WTC11 (cell line): ENCODE results near the gene SETD1A. TPM values are rescaled to one million over a fixed set of nuclear protein-coding genes. Genes with fewer than 3 reads are reported as not detected.
A peak's percentile ranks its signal among the peaks of the same experiment; 100 is the strongest.

Experiments
- ATAC-seq: fragments of 200-7000 bp; cut with Tn5 transposase; 2 replicates; pipeline ENCODE4 v1.10.0; 2021; ENCODE audit warnings: mild to moderate bottlenecking, moderate library complexity
- CTCF ChIA-PET: fragments of 300-600 bp; sonication (Branson Sonifier 250); formaldehyde crosslinking; loops from one replicate; lab custom pipeline; 2021; ENCODE audit warnings: antibody characterized with exemption; lab: Charles Lee
- POLR2A ChIA-PET: fragments of 350-600 bp; sonication (Branson Sonifier 250); formaldehyde crosslinking; loops from one replicate; lab custom pipeline; 2021; ENCODE audit warnings: antibody characterized with exemption; lab: Charles Lee
- DNase-seq: peaks from one replicate; pipeline ENCODE4 v3.0.0; 2021; ENCODE audit warnings: low spot score
- H3K27ac Mint-ChIP-seq: 2 replicates; pipeline ENCODE4 v1.8.0; 2021; ENCODE audit warnings: mixed read lengths
- H3K27me3 Mint-ChIP-seq: 2 replicates; pipeline ENCODE4 v1.8.0; 2021; ENCODE audit warnings: low read depth, mild to moderate bottlenecking, moderate library complexity, mixed read lengths
- H3K36me3 Mint-ChIP-seq: 2 replicates; pipeline ENCODE4 v1.8.0; 2021; ENCODE audit warnings: mixed read lengths
- H3K4me1 Mint-ChIP-seq: 2 replicates; pipeline ENCODE4 v1.8.0; 2022; ENCODE audit warnings: mixed read lengths
- H3K4me3 Mint-ChIP-seq: 2 replicates; pipeline ENCODE4 v1.8.0; 2021; ENCODE audit warnings: mild to moderate bottlenecking, moderate library complexity, mixed read lengths
- H3K9me3 Mint-ChIP-seq: 2 replicates; pipeline ENCODE4 v1.8.0; 2021; ENCODE audit warnings: mixed read lengths
- ATF1 ChIP-seq: sonication (generic); formaldehyde crosslinking; IDR thresholded peaks from 2 replicates; pipeline ENCODE4 v1.8.1; 2023; ENCODE audit warnings: mild to moderate bottlenecking, moderate library complexity, missing genetic modification reagents
- EMX1 ChIP-seq: fragments of 250-450 bp; sonication (Bioruptor Pico); IDR thresholded peaks from 2 replicates; pipeline ENCODE4 v1.8.0; 2021; ENCODE audit warnings: mild to moderate bottlenecking
- KAT7 ChIP-seq: sonication (generic); formaldehyde crosslinking; IDR thresholded peaks from 2 replicates; pipeline ENCODE4 v1.8.1; 2023; ENCODE audit warnings: missing genetic modification reagents, mild to moderate bottlenecking, borderline replicate concordance
- MLX ChIP-seq: sonication (generic); formaldehyde crosslinking; IDR thresholded peaks from 2 replicates; pipeline ENCODE4 v1.8.1; 2023; ENCODE audit warnings: mild to moderate bottlenecking, missing genetic modification reagents, moderate library complexity
- NFYB ChIP-seq: sonication (generic); formaldehyde crosslinking; conservative IDR thresholded peaks from 2 replicates; pipeline ENCODE4 v1.8.0; 2022; ENCODE audit warnings: low read depth, missing genetic modification reagents
- OVOL2 ChIP-seq: fragments of 250-450 bp; sonication (Bioruptor Pico); IDR thresholded peaks from 2 replicates; pipeline ENCODE4 v1.9.0; 2021; ENCODE audit warnings: mild to moderate bottlenecking, borderline replicate concordance
- PRRX2 ChIP-seq: fragments of 250-450 bp; sonication (Bioruptor Pico); IDR thresholded peaks from 2 replicates; pipeline ENCODE4 v1.8.0; 2021; ENCODE audit warnings: mild to moderate bottlenecking
- SMAD3 ChIP-seq: sonication (generic); formaldehyde crosslinking; IDR thresholded peaks from 2 replicates; pipeline ENCODE4 v1.8.0; 2022; ENCODE audit warnings: missing genetic modification reagents, mild to moderate bottlenecking, borderline replicate concordance
- SOX15 ChIP-seq: fragments of 250-450 bp; sonication (Bioruptor Pico); IDR thresholded peaks from 2 replicates; pipeline ENCODE4 v1.9.0; 2021; ENCODE audit warnings: mild to moderate bottlenecking
- TCF7 ChIP-seq: sonication (generic); formaldehyde crosslinking; IDR thresholded peaks from 2 replicates; pipeline ENCODE4 v1.8.0; 2022; ENCODE audit warnings: mild to moderate bottlenecking, low read depth, missing genetic modification reagents, moderate library complexity
- TEAD1 ChIP-seq: sonication (generic); formaldehyde crosslinking; IDR thresholded peaks from 2 replicates; pipeline ENCODE4 v1.8.0; 2022; ENCODE audit warnings: mild to moderate bottlenecking, missing genetic modification reagents
- ZBTB43 ChIP-seq: sonication (generic); formaldehyde crosslinking; IDR thresholded peaks from 2 replicates; pipeline ENCODE4 v1.8.1; 2023; ENCODE audit warnings: mild to moderate bottlenecking, missing genetic modification reagents
- ZNF263 ChIP-seq: sonication (generic); formaldehyde crosslinking; IDR thresholded peaks from 2 replicates; pipeline ENCODE4 v1.8.1; 2022; ENCODE audit warnings: low read depth, mild to moderate bottlenecking, moderate library complexity, missing genetic modification reagents
- ZNF317 ChIP-seq: sonication (generic); formaldehyde crosslinking; IDR thresholded peaks from 2 replicates; pipeline ENCODE4 v1.8.1; 2023; ENCODE audit warnings: low read depth, mild to moderate bottlenecking, moderate library complexity, missing genetic modification reagents, borderline replicate concordance
- ZNF423 ChIP-seq: fragments of 250-450 bp; sonication (Bioruptor Pico); IDR thresholded peaks from 2 replicates; pipeline ENCODE4 v2.1.2; 2022; ENCODE audit warnings: mild to moderate bottlenecking, moderate library complexity
- ZNF512 ChIP-seq: sonication (generic); formaldehyde crosslinking; IDR thresholded peaks from 2 replicates; pipeline ENCODE4 v1.8.1; 2022; ENCODE audit warnings: missing genetic modification reagents, borderline replicate concordance
- total RNA-seq: library from RNA; stranded (reverse); gene quantifications from 3 replicates; pipeline ENCODE4 v1.2.3, GENCODE V29; 2021
- TF ChIP-seq, protein P1 (sequence below): sonication (generic); formaldehyde crosslinking; IDR thresholded peaks from 2 replicates; pipeline ENCODE4 v1.8.0; 2022; ENCODE audit warnings: mild to moderate bottlenecking, missing genetic modification reagents
- TF ChIP-seq, protein P2 (sequence below): fragments of 250-450 bp; sonication (Bioruptor Pico); IDR thresholded peaks from 2 replicates; pipeline ENCODE4 v1.8.0; 2021; ENCODE audit warnings: mild to moderate bottlenecking
- TF ChIP-seq, protein P3 (sequence below): sonication (generic); formaldehyde crosslinking; IDR thresholded peaks from 2 replicates; pipeline ENCODE4 v1.8.0; 2022; ENCODE audit warnings: mild to moderate bottlenecking, missing genetic modification reagents
- TF ChIP-seq, protein P4 (sequence below): sonication (generic); formaldehyde crosslinking; IDR thresholded peaks from 2 replicates; pipeline ENCODE4 v1.8.1; 2022; ENCODE audit warnings: mild to moderate bottlenecking, moderate library complexity, missing genetic modification reagents

Gene SETD1A
- total RNA-seq, 1 experiment from 2014 or later, result 31.1 TPM

DNA sequence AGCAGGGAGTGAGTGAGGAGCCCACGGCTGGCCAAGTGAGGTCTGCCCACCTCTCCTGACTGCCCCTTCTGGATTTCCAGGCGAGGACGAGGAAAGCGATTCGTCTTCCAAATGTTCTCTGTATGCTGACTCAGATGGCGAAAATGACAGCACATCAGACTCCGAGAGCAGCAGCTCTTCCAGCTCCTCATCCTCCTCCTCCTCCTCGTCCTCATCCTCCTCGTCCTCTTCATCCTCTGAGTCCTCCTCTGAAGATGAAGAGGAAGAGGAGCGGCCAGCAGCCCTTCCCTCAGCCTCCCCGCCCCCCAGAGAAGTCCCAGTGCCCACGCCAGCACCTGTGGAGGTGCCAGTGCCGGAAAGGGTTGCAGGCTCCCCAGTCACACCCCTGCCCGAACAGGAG is 13.7 kb downstream of the SETD1A start (continued):
- TF ChIP-seq, protein P1, sequence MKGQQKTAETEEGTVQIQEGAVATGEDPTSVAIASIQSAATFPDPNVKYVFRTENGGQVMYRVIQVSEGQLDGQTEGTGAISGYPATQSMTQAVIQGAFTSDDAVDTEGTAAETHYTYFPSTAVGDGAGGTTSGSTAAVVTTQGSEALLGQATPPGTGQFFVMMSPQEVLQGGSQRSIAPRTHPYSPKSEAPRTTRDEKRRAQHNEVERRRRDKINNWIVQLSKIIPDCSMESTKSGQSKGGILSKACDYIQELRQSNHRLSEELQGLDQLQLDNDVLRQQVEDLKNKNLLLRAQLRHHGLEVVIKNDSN (CRISPR knock-in tag), result no peak
- TF ChIP-seq, protein P2, sequence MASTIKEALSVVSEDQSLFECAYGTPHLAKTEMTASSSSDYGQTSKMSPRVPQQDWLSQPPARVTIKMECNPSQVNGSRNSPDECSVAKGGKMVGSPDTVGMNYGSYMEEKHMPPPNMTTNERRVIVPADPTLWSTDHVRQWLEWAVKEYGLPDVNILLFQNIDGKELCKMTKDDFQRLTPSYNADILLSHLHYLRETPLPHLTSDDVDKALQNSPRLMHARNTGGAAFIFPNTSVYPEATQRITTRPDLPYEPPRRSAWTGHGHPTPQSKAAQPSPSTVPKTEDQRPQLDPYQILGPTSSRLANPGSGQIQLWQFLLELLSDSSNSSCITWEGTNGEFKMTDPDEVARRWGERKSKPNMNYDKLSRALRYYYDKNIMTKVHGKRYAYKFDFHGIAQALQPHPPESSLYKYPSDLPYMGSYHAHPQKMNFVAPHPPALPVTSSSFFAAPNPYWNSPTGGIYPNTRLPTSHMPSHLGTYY (CRISPR knock-in tag), result no peak
- no peak for TF ChIP-seq PRRX2 (CRISPR knock-in tag)
- TF ChIP-seq, protein P3, sequence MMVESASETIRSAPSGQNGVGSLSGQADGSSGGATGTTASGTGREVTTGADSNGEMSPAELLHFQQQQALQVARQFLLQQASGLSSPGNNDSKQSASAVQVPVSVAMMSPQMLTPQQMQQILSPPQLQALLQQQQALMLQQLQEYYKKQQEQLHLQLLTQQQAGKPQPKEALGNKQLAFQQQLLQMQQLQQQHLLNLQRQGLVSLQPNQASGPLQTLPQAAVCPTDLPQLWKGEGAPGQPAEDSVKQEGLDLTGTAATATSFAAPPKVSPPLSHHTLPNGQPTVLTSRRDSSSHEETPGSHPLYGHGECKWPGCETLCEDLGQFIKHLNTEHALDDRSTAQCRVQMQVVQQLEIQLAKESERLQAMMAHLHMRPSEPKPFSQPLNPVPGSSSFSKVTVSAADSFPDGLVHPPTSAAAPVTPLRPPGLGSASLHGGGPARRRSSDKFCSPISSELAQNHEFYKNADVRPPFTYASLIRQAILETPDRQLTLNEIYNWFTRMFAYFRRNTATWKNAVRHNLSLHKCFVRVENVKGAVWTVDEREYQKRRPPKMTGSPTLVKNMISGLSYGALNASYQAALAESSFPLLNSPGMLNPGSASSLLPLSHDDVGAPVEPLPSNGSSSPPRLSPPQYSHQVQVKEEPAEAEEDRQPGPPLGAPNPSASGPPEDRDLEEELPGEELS (CRISPR knock-in tag), result no peak
- no peak for TF ChIP-seq EMX1 (CRISPR knock-in tag)

DNA sequence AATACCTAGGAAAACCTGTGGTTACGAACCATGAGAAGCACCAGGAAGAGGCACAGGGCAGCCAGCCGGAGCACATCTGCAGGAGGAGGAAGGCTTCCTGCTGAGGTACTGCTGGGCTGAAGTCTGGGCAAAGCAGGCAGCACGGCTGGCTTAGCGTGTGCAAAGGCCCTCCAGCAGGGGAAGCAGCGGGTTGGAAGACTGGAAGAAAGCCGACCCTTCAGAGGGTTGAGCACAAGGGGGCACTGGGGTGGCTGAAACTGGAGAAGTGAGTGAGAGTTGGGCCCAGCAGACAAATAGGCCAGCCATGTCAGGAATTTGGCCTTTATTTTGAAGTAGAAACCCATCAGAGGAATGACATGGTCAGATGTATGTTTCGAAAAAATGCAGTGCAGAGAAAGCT is 15.3 kb downstream of the SETD1A start:
- peak overlapping the region; percentile 62; the same call in 1 of the 2 replicates for H3K27ac Mint-ChIP-seq
- peaks cover 69% of the 10 kb centered on the region for H3K36me3 Mint-ChIP-seq
- no peaks in the 10 kb centered on the region for H3K9me3 Mint-ChIP-seq
- no peak overlapping the region for H3K4me3 Mint-ChIP-seq
- ChIA-PET POLR2A (no interaction called here), CTCF (no interaction called here)
- ATAC-seq, result peak; percentile 68
- H3K27me3 Mint-ChIP-seq, result peaks cover 2% of the 10 kb centered on the region; the same call in 1 of the 2 replicates
- no peaks in the 10 kb centered on the region for H3K4me1 Mint-ChIP-seq
- TF ChIP-seq ZBTB43 (no peak), TCF7 (CRISPR knock-in tag) (no peak), ZNF423 (CRISPR knock-in tag) (no peak), SOX15 (CRISPR knock-in tag) (no peak), SMAD3 (CRISPR knock-in tag) (no peak), ZNF317 (CRISPR knock-in tag) (no peak), ATF1 (no peak)
- TF ChIP-seq, protein P4, sequence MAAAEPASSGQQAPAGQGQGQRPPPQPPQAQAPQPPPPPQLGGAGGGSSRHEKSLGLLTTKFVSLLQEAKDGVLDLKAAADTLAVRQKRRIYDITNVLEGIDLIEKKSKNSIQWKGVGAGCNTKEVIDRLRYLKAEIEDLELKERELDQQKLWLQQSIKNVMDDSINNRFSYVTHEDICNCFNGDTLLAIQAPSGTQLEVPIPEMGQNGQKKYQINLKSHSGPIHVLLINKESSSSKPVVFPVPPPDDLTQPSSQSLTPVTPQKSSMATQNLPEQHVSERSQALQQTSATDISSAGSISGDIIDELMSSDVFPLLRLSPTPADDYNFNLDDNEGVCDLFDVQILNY (CRISPR knock-in tag), result no peak
- TF ChIP-seq, protein P2 (CRISPR knock-in tag), result no peak
- TF ChIP-seq, all 79 proteins: peak for 0
- DNase-seq, result no peak

- H3K27me3 Mint-ChIP-seq, result peaks cover 2% of the 10 kb centered on the region; the same call in 1 of the 2 replicates
- H3K27ac Mint-ChIP-seq, result no peak overlapping the region
- no peak overlapping the region for H3K4me3 Mint-ChIP-seq
- H3K36me3 Mint-ChIP-seq, result peaks cover 65% of the 10 kb centered on the region
- DNase-seq (no peak), ATAC-seq (no peak)
- ChIA-PET POLR2A (interaction anchor here (0.6 kb wide), 1 partner anchor 895 kb away, joined by 4 read pairs; no protein-coding TSS in a partner anchor), CTCF (no interaction called here)
- H3K4me1 Mint-ChIP-seq, result no peaks in the 10 kb centered on the region
- H3K9me3 Mint-ChIP-seq, result no peaks in the 10 kb centered on the region
- no peak for TF ChIP-seq TEAD1
- TF ChIP-seq ZNF263 (CRISPR knock-in tag), result no peak
- TF ChIP-seq MLX (CRISPR knock-in tag), result no peak
- no peak for TF ChIP-seq NFYB (CRISPR knock-in tag)
- TF ChIP-seq ZNF512, result no peak
- TF ChIP-seq OVOL2 (CRISPR knock-in tag), result no peak
- TF ChIP-seq KAT7 (CRISPR knock-in tag), result no peak
These were observed 16.8 kb downstream of the SETD1A start for GRCh38 chr16:30974348-30974747.
